CD8-positive, alpha-beta memory T cell (primary cell): ENCODE measurements around the gene CFAP57. TPM values are rescaled to one million over a fixed set of nuclear protein-coding genes. Genes with fewer than 3 reads are reported as not detected.

Experiments
- CTCF ChIA-PET: fragments of 350-600 bp; sonication (Branson Sonifier 250); formaldehyde crosslinking; loops from one replicate; lab custom pipeline; 2021; ENCODE audit warnings: antibody characterized with exemption; lab: Charles Lee
- POLR2A ChIA-PET: fragments of 350-600 bp; sonication (Branson Sonifier 250); formaldehyde crosslinking; loops from one replicate; lab custom pipeline; 2021; ENCODE audit warnings: antibody characterized with exemption; lab: Charles Lee
- DNase-seq, 5 donors: peaks; one replicate each; pipeline versions ENCODE4 v3.0.0 to v3.0.0-alpha.2; 2020 to 2022; ENCODE audit warnings: mixed read lengths in 1 of 5
- H3K27ac ChIP-seq: one replicate; pipeline ENCODE4 v1.7.0; 2013; ENCODE audit warnings: low read depth, mild to moderate bottlenecking, low read length, moderate library complexity
- H3K27me3 ChIP-seq: 2 replicates; pipeline ENCODE4 v1.7.0; 2013; ENCODE audit warnings: low read length, mild to moderate bottlenecking; ENCODE audit not compliant: insufficient read depth, poor library complexity, severe bottlenecking
- H3K36me3 ChIP-seq: 2 replicates; pipeline ENCODE4 v1.7.0; 2013; ENCODE audit warnings: mild to moderate bottlenecking, low read length, moderate library complexity; ENCODE audit not compliant: insufficient read depth
- H3K4me1 ChIP-seq: 2 replicates; pipeline ENCODE4 v1.7.0; 2013; ENCODE audit warnings: mild to moderate bottlenecking, low read length, moderate library complexity; ENCODE audit not compliant: insufficient read depth
- H3K4me3 ChIP-seq: 2 replicates; pipeline ENCODE4 v1.7.0; 2013; ENCODE audit warnings: mild to moderate bottlenecking, low read length
- H3K9me3 ChIP-seq: 2 replicates; pipeline ENCODE4 v1.7.0; 2013; ENCODE audit warnings: mild to moderate bottlenecking, low read length
- H3K27ac Mint-ChIP-seq, 8 donors: one replicate each; pipeline ENCODE4 v1.8.0; 2020 to 2021; ENCODE audit warnings: mixed read lengths in 8 of 8, mild to moderate bottlenecking in 6 of 8, inconsistent platforms in 3 of 8, moderate library complexity in 3 of 8
- H3K27me3 Mint-ChIP-seq, 2 donors: one replicate each; pipeline ENCODE4 v1.8.0; 2020 to 2021; ENCODE audit warnings: mixed read lengths in 2 of 2, mild to moderate bottlenecking in 1 of 2, moderate library complexity in 1 of 2
- H3K36me3 Mint-ChIP-seq, 3 donors: one replicate each; pipeline ENCODE4 v1.8.0; 2020 to 2021; ENCODE audit warnings: mixed read lengths in 3 of 3, inconsistent platforms in 1 of 3, mild to moderate bottlenecking in 1 of 3
- H3K4me1 Mint-ChIP-seq, 3 donors: one replicate each; pipeline ENCODE4 v1.8.0; 2020 to 2021; ENCODE audit warnings: mixed read lengths in 3 of 3, inconsistent platforms in 1 of 3, mild to moderate bottlenecking in 1 of 3
- H3K4me3 Mint-ChIP-seq, 7 donors: one replicate each; pipeline ENCODE4 v1.8.0; 2020 to 2021; ENCODE audit warnings: mixed read lengths in 7 of 7, mild to moderate bottlenecking in 6 of 7, moderate library complexity in 4 of 7, inconsistent platforms in 2 of 7
- H3K9me3 Mint-ChIP-seq, 5 donors: one replicate each; pipeline ENCODE4 v1.8.0; 2020 to 2022; ENCODE audit warnings: mixed read lengths in 5 of 5, mild to moderate bottlenecking in 3 of 5, moderate library complexity in 2 of 5, inconsistent platforms in 1 of 5
- polyA plus RNA-seq: library from polyadenylated mRNA; unstranded; fragments of 300-500 nt; fragmentation: Illumina TruSeq; gene quantifications from one replicate; pipeline ENCODE4 v1.2.3, GENCODE V29; 2021
- total RNA-seq, 2 experiments: library from RNA; stranded (reverse); gene quantifications; one replicate each; pipeline ENCODE4 v1.2.3, GENCODE V29; 2021

Gene CFAP57
- total and polyA plus RNA-seq, 3 experiments from 2014 or later: 0.26 to 0.33 TPM; not detected in 1

DNA sequence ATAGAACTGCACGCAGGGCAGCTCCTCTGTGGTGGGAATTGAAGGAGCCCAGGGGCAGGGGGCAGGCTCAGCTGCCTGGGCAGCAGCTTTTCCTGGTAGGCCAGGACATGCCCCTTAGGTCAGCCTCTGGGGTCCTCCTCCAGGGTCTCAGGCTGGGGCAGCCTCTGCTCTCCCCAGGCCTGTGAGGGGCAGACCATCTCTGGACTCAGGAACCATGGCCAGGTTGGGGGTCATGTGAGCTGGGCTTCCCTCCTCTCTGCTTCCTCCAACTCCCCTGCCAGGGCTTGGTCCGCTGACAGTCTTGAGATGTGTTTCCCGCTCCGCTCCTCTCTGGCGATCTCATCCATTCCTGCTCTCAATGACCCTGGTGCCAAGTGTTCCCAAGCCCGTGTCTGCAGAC lies 107.5 kb downstream of the CFAP57 start:
- Mint-ChIP-seq H3K4me1 (peaks cover 4 to 9% (median 6%) of the 10 kb centered on the region in 3 donors), H3K27me3 (peaks cover 12 to 25% of the 10 kb centered on the region in 2 donors), H3K36me3 (no peaks in the 10 kb centered on the region), H3K4me3 (no peak overlapping the region), H3K9me3 (peaks cover 0 to 5% (median 0%) of the 10 kb centered on the region in 5 donors), H3K27ac (no peak overlapping the region)
- Histone ChIP-seq H3K4me1 (peaks cover 3% of the 10 kb centered on the region), H3K36me3 (no peaks in the 10 kb centered on the region), H3K27me3 (no peaks in the 10 kb centered on the region), H3K9me3 (no peaks in the 10 kb centered on the region), H3K27ac (no peak overlapping the region), H3K4me3 (no peak overlapping the region)
- POLR2A ChIA-PET: no interaction called here
- peak in 1 of 5 donors; percentile 7 for DNase-seq
- CTCF ChIA-PET: no interaction called here

GRCh38 chr1:43280692-43281091 lies 108.6 kb downstream of the CFAP57 start:
- no peaks in the 10 kb centered on the region for H3K36me3 ChIP-seq
- no peaks in the 10 kb centered on the region for H3K4me1 Mint-ChIP-seq
- H3K27ac ChIP-seq: no peak overlapping the region
- no peaks in the 10 kb centered on the region for H3K9me3 Mint-ChIP-seq
- peak in 1 of 5 donors; percentile 3 for DNase-seq
- H3K4me3 ChIP-seq: no peak overlapping the region
- ChIA-PET CTCF (no interaction called here), POLR2A (no interaction called here)
- no peak overlapping the region for H3K27ac Mint-ChIP-seq
- peaks cover 14 to 28% of the 10 kb centered on the region in 2 donors for H3K27me3 Mint-ChIP-seq
- H3K4me3 Mint-ChIP-seq: no peak overlapping the region
- no peaks in the 10 kb centered on the region for H3K27me3 ChIP-seq
- H3K9me3 ChIP-seq: no peaks in the 10 kb centered on the region
- H3K36me3 Mint-ChIP-seq: no peaks in the 10 kb centered on the region
- H3K4me1 ChIP-seq: no peaks in the 10 kb centered on the region

GRCh38 chr1:43282220-43283195 lies 110.4 kb downstream of the CFAP57 start:
- Histone ChIP-seq H3K9me3 (no peaks in the 10 kb centered on the region), H3K27me3 (no peaks in the 10 kb centered on the region), H3K4me3 (no peak overlapping the region), H3K27ac (no peak overlapping the region), H3K4me1 (no peaks in the 10 kb centered on the region), H3K36me3 (no peaks in the 10 kb centered on the region)
- Mint-ChIP-seq H3K36me3 (no peaks in the 10 kb centered on the region), H3K9me3 (no peaks in the 10 kb centered on the region), H3K4me1 (no peaks in the 10 kb centered on the region), H3K27ac (no peak overlapping the region), H3K27me3 (peaks cover 10 to 29% of the 10 kb centered on the region in 2 donors), H3K4me3 (no peak overlapping the region)
- peak in 1 of 5 donors; percentile 32 for DNase-seq
- ChIA-PET POLR2A (no interaction called here), CTCF (interaction anchor here (1.2 kb wide), 1 partner anchor 138 kb away, joined by 3 read pairs; no protein-coding TSS in a partner anchor)

- no peak overlapping the region for H3K4me3 Mint-ChIP-seq
- H3K4me1 ChIP-seq: no peaks in the 10 kb centered on the region
- no peaks in the 10 kb centered on the region for H3K36me3 ChIP-seq
- ChIA-PET CTCF (no interaction called here), POLR2A (no interaction called here)
- peaks cover 12 to 35% of the 10 kb centered on the region in 2 donors for H3K27me3 Mint-ChIP-seq
- H3K27me3 ChIP-seq: no peaks in the 10 kb centered on the region
- no peaks in the 10 kb centered on the region for H3K9me3 Mint-ChIP-seq
- H3K9me3 ChIP-seq: no peaks in the 10 kb centered on the region
- H3K4me3 ChIP-seq: no peak overlapping the region
- H3K4me1 Mint-ChIP-seq: no peaks in the 10 kb centered on the region
- DNase-seq: peak in 1 of 5 donors; percentile 3
- no peaks in the 10 kb centered on the region for H3K36me3 Mint-ChIP-seq
- no peak overlapping the region for H3K27ac Mint-ChIP-seq
- no peak overlapping the region for H3K27ac ChIP-seq
Observed at GRCh38 chr1:43284065-43284464, 111.9 kb downstream of the CFAP57 start.

- Histone ChIP-seq H3K27me3 (no peaks in the 10 kb centered on the region), H3K4me3 (no peak overlapping the region), H3K9me3 (no peaks in the 10 kb centered on the region), H3K4me1 (no peaks in the 10 kb centered on the region), H3K27ac (no peak overlapping the region), H3K36me3 (no peaks in the 10 kb centered on the region)
- POLR2A ChIA-PET: no interaction called here
- Mint-ChIP-seq H3K9me3 (no peaks in the 10 kb centered on the region), H3K27me3 (peaks cover 12 to 35% of the 10 kb centered on the region in 2 donors), H3K4me1 (no peaks in the 10 kb centered on the region), H3K36me3 (no peaks in the 10 kb centered on the region), H3K27ac (no peak overlapping the region), H3K4me3 (no peak overlapping the region)
- DNase-seq: peak in 1 of 5 donors; percentile 26
- CTCF ChIA-PET: no interaction called here
Observed at GRCh38 chr1:43284546-43285110, 112.5 kb downstream of the CFAP57 start.

GRCh38 chr1:43285269-43285990 lies 113.3 kb downstream of the CFAP57 start, which contains the start of gene C1orf210:
Gene C1orf210 (minus strand): TSS chr1:43285581. CDS start chr1:43283270, 2,311 bp downstream.
- Mint-ChIP-seq H3K4me3 (no peak within 1 kb of the TSS), H3K27ac (peak within 1 kb of the TSS in 1 of 8 donors; percentile 87), H3K4me1 (no peaks in the 10 kb centered on the region), H3K27me3 (peaks cover 5 to 27% of the 10 kb centered on the region in 2 donors), H3K36me3 (no peaks in the 10 kb centered on the region), H3K9me3 (no peaks in the 10 kb centered on the region)
- H3K4me3 ChIP-seq: no peak within 1 kb of the TSS
- no peak within 1 kb of the TSS for H3K27ac ChIP-seq
- DNase-seq: peak in 1 of 5 donors; percentile 41
- POLR2A ChIA-PET: no interaction called here
- H3K9me3 ChIP-seq: no peaks in the 10 kb centered on the region
- H3K4me1 ChIP-seq: no peaks in the 10 kb centered on the region
- no peaks in the 10 kb centered on the region for H3K27me3 ChIP-seq
- CTCF ChIA-PET: no interaction called here
- no peaks in the 10 kb centered on the region for H3K36me3 ChIP-seq

DNA sequence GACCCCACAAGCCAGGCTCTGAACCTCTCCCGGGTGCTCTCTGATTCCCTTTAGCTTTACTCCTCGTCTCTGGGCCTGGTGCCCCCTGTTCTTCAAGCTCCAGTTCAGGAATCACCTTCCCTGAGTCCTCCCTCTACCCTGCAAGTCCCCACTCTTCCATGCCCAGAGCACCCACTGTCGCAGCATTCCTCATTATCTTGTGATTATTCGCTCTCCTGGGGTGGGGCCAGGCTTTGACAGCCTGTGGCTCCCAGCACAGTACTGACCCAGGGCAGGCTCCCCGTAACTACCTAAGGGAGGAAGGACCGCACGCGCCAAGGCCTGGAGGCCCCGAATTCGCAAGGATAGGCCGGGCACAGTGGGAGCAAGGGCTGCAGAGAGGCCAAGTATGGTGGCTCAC lies 114.0 kb downstream of the CFAP57 start:
- no peak overlapping the region for H3K27ac Mint-ChIP-seq
- no peaks in the 10 kb centered on the region for H3K27me3 ChIP-seq
- CTCF ChIA-PET: no interaction called here
- H3K4me3 ChIP-seq: no peak overlapping the region
- H3K9me3 ChIP-seq: no peaks in the 10 kb centered on the region
- no peaks in the 10 kb centered on the region for H3K4me1 Mint-ChIP-seq
- POLR2A ChIA-PET: no interaction called here
- no peaks in the 10 kb centered on the region for H3K36me3 Mint-ChIP-seq
- no peaks in the 10 kb centered on the region for H3K9me3 Mint-ChIP-seq
- peaks cover 5 to 26% of the 10 kb centered on the region in 2 donors for H3K27me3 Mint-ChIP-seq
- no peaks in the 10 kb centered on the region for H3K4me1 ChIP-seq
- no peak overlapping the region for H3K4me3 Mint-ChIP-seq
- H3K27ac ChIP-seq: no peak overlapping the region
- peak in 1 of 5 donors; percentile 21 for DNase-seq
- H3K36me3 ChIP-seq: no peaks in the 10 kb centered on the region
